Activated naive CD4-positive, alpha-beta T cell (primary cell): Measurements from ENCODE around the gene VWA8.
"Not testable (repeated sequence)": the region's sequence is repeated elsewhere in the genome, so short reads cannot be mapped to it uniquely, and the experiment has no call there.

Source experiments
- DNase-seq, 4 experiments: peaks; one replicate each; lab custom pipeline; 2025; lab: John Stamatoyannopoulos, UW

VWA8 gene

GRCh38 chr13:41966671-41967070, 5.8 kb upstream of the VWA8 start:
- DNase-seq: no peak

GRCh38 chr13:41962994-41963393, 2.1 kb upstream of the VWA8 start:
- no peak for DNase-seq

GRCh38 chr13:41961466-41961760, 504 bp upstream of the VWA8 start:
- DNase-seq: no peak

- no peak for DNase-seq
Observed at GRCh38 chr13:41960211-41960636, 685 bp downstream of the VWA8 start.

GRCh38 chr13:41956272-41956671, 4.6 kb downstream of the VWA8 start:
- no peak for DNase-seq

- no peak for DNase-seq
Observed at GRCh38 chr13:41955605-41956004, 5.3 kb downstream of the VWA8 start.

GRCh38 chr13:41954226-41954625, 6.7 kb downstream of the VWA8 start:
- no peak for DNase-seq

GRCh38 chr13:41952749-41953148, 8.2 kb downstream of the VWA8 start:
- DNase-seq: no peak

- DNase-seq: not testable (repeated sequence)
Observed at GRCh38 chr13:41949104-41949503, 11.8 kb downstream of the VWA8 start.

- DNase-seq: no peak
Observed at GRCh38 chr13:41945926-41946325, 15.0 kb downstream of the VWA8 start.

GRCh38 chr13:41944635-41945397, 16.1 kb downstream of the VWA8 start:
- no peak for DNase-seq

- no peak for DNase-seq
Observed at GRCh38 chr13:41944229-41944628, 16.7 kb downstream of the VWA8 start.

GRCh38 chr13:41942462-41943094, 18.3 kb downstream of the VWA8 start:
- no peak for DNase-seq

- DNase-seq: no peak
Observed at GRCh38 chr13:41941174-41941573, 19.7 kb downstream of the VWA8 start.

GRCh38 chr13:41939398-41939797, 21.5 kb downstream of the VWA8 start:
- no peak for DNase-seq

- no peak for DNase-seq
Observed at GRCh38 chr13:41938918-41939317, 22.0 kb downstream of the VWA8 start.

- DNase-seq: no peak
Observed at GRCh38 chr13:41937388-41937787, 23.5 kb downstream of the VWA8 start.

- no peak for DNase-seq
Observed at GRCh38 chr13:41935501-41935900, 25.4 kb downstream of the VWA8 start.

GRCh38 chr13:41934994-41935393, 25.9 kb downstream of the VWA8 start:
- no peak for DNase-seq

- no peak for DNase-seq
Observed at GRCh38 chr13:41934120-41934519, 26.8 kb downstream of the VWA8 start.

GRCh38 chr13:41931337-41931736, 29.6 kb downstream of the VWA8 start:
- DNase-seq: no peak

- DNase-seq: no peak
Observed at GRCh38 chr13:41930154-41930553, 30.8 kb downstream of the VWA8 start.

GRCh38 chr13:41928323-41928722, 32.6 kb downstream of the VWA8 start:
- no peak for DNase-seq

GRCh38 chr13:41925014-41925413, 35.9 kb downstream of the VWA8 start:
- DNase-seq: no peak
